ENCODE measurements around the gene GAPT.

GAPT gene

DNA sequence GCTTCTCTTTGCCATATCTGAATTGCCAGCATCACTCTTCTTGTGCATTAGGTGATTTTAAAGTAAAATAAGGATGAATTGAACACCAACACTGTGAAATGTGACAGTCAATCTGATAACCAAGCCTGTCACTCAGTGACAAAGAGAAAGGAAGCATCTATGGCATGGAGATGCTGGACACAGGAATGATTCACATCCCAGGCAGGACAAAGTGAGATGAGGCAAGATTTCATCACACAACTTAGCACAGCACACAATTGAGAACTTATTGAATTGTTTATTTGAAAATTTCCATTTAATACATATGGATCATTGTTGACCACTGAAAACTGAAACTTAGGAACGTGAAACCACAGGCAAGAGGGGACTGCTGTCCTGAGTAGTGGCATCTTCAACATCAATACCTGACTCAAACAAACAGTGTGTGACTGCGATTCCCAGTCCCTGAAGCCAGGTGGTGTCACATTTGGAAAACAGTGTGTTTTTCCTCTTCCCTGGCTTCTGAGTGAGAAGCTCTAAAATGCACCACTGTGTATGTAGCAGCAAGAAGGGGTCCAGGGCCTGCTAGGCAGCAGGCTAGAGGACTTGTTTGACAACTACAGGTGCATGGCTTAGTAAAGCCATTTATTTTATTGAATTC is 10.7 kb downstream of the GAPT start:
- TF ChIP-seq NFIC (IDR thresholded peaks at IDR 0.05) (no peak), TCF12 (IDR thresholded peaks at IDR 0.05; ENCODE audit: low read depth) (no peak), RAD21 (IDR thresholded peaks at IDR 0.05; ENCODE audit: low read depth) (no peak), ZBTB7A (IDR thresholded peaks at IDR 0.05; ENCODE audit: low read depth) (no peak), MAX (IDR thresholded peaks at IDR 0.05) (no peak)
- TF ChIP-seq, protein P1, sequence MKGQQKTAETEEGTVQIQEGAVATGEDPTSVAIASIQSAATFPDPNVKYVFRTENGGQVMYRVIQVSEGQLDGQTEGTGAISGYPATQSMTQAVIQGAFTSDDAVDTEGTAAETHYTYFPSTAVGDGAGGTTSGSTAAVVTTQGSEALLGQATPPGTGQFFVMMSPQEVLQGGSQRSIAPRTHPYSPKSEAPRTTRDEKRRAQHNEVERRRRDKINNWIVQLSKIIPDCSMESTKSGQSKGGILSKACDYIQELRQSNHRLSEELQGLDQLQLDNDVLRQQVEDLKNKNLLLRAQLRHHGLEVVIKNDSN (IDR thresholded peaks at IDR 0.05) = no peak

DNA sequence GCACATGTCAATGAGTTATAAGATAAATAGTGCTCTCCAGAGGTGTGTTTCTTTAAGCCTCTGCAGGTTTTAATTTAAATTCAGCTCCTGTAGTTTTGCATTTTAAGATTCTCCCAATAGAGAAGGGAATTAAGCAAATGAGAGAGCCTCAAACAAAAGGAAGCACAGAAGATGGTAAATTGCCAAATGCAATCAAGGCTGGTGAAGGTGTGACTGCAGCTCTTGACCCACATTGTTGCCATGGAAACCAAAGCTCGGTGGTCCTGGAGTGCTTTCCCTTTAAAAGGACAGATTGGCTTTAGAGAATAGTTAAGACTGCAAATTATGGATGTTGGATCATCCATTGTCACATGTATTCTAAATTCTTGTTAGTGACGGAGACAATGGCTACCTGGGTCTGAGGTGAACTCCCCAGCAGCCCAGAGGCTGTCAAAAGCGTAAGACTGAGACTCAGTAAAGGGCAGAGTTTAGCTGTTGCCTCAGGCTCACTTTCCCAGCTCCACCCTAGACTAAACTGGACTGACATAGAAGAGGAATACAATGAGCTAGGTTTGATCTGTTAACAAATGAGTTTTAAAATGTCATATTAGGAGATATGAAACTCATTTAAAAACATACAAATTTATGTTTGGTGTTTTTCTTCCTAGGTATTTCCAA is 12.3 kb downstream of the GAPT start:
- TF ChIP-seq FOXM1 (IDR thresholded peaks at IDR 0.05; ENCODE audit: borderline replicate concordance, low read depth) (no peak), MAX (IDR thresholded peaks at IDR 0.05) (no peak)

DNA sequence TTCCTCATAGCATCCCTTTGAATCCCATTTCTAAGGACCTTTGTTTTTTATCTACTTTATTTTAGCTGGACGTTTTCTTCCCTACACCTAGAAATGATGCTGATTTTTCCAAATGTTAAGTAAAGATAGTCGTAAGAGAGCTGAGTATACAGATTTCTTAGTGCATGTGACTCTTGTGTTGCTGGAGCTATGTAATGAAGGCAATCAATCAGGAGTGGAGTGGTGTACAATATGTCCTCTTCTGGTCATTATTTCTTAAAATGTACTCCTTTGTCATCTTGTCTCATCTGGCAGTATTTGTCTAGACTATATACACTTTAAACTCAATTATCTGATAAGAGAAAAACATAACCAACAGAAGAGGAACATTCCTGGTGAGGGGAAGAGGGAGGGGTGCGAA is 13.5 kb downstream of the GAPT start:
- TF ChIP-seq TAF1 (IDR thresholded peaks at IDR 0.05; ENCODE audit: low read depth) (no peak), TEAD4 (IDR thresholded peaks at IDR 0.05) (no peak), REST (IDR thresholded peaks at IDR 0.05; ENCODE audit: low read depth) (no peak), TCF12 (IDR thresholded peaks at IDR 0.05; ENCODE audit: low read depth) (no peak), YY1 (IDR thresholded peaks at IDR 0.05; ENCODE audit: low read depth) (no peak), ZBTB7A (IDR thresholded peaks at IDR 0.05; ENCODE audit: low read depth) (no peak), MAX (IDR thresholded peaks at IDR 0.05) (no peak), FOXM1 (IDR thresholded peaks at IDR 0.05; ENCODE audit: borderline replicate concordance, low read depth) (no peak), RAD21 (IDR thresholded peaks at IDR 0.05; ENCODE audit: low read depth) (no peak), EGR1 (IDR thresholded peaks at IDR 0.05) (no peak), NFIC (IDR thresholded peaks at IDR 0.05) (no peak), EP300 (IDR thresholded peaks at IDR 0.05; ENCODE audit: borderline replicate concordance) (no peak), CREB1 (IDR thresholded peaks at IDR 0.05; ENCODE audit: low read depth) (no peak), CEBPB (IDR thresholded peaks at IDR 0.05) (no peak)
- TF ChIP-seq, protein P1 (IDR thresholded peaks at IDR 0.05) = no peak

- TF ChIP-seq TAF1 (IDR thresholded peaks at IDR 0.05; ENCODE audit: low read depth) (no peak), RAD21 (IDR thresholded peaks at IDR 0.05; ENCODE audit: low read depth) (no peak), REST (IDR thresholded peaks at IDR 0.05; ENCODE audit: low read depth) (no peak), ZBTB7A (IDR thresholded peaks at IDR 0.05; ENCODE audit: low read depth) (no peak), YY1 (IDR thresholded peaks at IDR 0.05; ENCODE audit: low read depth) (no peak), TCF12 (IDR thresholded peaks at IDR 0.05; ENCODE audit: low read depth) (no peak), EP300 (IDR thresholded peaks at IDR 0.05; ENCODE audit: borderline replicate concordance) (no peak), EGR1 (IDR thresholded peaks at IDR 0.05) (no peak), MAX (IDR thresholded peaks at IDR 0.05) (no peak), CREB1 (IDR thresholded peaks at IDR 0.05; ENCODE audit: low read depth) (no peak), FOXM1 (IDR thresholded peaks at IDR 0.05; ENCODE audit: borderline replicate concordance, low read depth) (no peak), NFIC (IDR thresholded peaks at IDR 0.05) (no peak), CEBPB (IDR thresholded peaks at IDR 0.05) (no peak), TEAD4 (IDR thresholded peaks at IDR 0.05) (no peak)
- TF ChIP-seq, protein P1 (IDR thresholded peaks at IDR 0.05) = no peak
These were observed 14.3 kb downstream of the GAPT start for GRCh38 chr5:58505502-58505901.
